ENCODE data around the gene LEMD1.

LEMD1 gene, protein sequence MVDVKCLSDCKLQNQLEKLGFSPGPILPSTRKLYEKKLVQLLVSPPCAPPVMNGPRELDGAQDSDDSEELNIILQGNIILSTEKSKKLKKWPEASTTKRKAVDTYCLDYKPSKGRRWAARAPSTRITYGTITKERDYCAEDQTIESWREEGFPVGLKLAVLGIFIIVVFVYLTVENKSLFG

DNA sequence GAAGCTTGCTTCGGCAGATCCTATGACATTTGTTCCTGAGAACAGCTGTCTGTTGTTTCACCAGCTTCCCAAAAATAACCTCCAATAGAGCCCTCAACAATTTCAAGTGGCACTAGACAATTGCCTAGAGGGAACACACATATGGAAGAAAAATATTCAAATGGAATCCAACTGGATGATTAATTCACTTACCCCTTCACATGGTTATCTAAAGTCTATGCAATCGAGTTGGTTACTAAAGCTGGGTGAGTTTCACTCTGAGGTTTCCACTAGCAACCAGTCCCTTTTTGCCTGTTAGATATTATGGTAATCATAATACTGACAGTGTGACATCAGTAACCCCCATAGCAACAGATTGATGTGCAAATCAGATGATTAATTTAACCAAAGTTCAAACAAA lies at the start of gene LEMD1:
LEMD1 (minus strand) TSS at position 259 of the 400 bp plus-strand sequence. CDS start 1,520 bp downstream, outside the sequence.
- in situ Hi-C loops (cut with MboI; ENCODE audit: low sequenced_read_pairs) = no loop called here

DNA sequence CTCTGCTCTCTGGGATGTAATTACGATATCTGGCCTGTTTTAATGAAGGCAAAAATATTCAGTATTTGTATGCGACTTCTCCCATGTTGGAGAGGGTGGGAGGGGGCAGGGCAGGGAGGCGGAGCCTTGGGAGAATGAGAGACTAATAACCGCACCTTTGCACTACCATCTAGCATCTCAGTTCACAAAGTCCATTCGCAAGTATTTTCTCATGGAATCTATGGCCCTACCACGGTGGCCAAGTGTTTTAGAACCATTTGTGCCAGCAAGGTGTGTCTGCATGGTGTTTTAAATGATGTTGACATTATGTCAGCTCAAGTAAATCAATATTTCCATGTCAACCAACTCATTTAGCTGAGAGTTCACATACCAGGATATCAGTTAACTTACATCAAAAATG lies 48.3 kb upstream of the LEMD1 start:
- in situ Hi-C loops (cut with MboI; ENCODE audit: low sequenced_read_pairs) = no loop called here

DNA sequence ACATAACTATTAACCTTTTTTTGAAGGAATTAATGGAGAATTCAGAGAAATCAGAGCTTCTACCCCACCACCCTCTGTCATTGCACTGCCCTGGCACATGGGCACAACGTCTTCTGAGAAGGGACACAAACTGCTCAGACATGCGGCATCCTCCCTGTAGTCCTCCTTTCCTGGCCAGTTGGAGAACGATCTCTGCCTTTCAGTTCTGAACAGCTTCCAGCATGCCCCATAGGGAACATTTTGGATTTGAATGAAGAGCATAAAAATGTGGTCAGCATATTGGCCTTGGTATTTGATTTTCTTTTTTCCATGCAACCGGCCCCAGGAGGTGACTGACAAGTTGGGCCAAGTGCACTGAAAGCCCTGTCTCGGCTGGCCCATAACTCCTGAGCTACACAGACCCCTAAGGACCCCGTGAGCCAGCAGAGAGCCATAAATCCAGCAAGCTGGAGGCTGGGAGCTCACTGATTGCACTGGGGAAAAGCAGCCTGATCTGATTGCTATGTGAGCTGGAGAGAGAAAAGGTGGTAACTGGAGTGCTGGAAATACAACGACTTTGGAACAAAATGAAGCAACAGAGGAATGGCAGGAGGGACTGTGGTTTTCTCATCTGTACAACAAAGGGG lies 44.9 kb upstream of the LEMD1 start:
- in situ Hi-C loops (cut with MboI; ENCODE audit: low sequenced_read_pairs) = no loop called here

DNA sequence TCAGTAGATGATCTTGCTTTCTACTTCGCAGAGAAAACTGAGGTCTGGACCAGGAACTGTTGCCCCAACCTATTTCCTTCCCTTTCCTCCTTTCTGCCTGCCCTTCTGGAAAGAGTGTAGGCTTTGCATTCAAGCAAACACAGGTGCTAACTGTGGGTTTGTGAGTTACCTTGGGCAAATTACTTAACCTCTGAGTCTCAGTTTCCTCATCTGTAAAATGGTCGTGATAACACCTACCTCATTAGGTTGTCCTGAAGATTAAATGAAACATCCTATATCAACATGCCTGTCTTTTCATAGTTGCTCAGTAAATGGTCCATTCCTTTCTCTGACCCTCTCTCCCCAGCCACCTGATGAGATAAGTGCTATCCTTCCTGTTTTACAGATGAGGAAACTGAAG lies 43.5 kb upstream of the LEMD1 start:
- in situ Hi-C loops (cut with MboI; ENCODE audit: low sequenced_read_pairs) = no loop called here

DNA sequence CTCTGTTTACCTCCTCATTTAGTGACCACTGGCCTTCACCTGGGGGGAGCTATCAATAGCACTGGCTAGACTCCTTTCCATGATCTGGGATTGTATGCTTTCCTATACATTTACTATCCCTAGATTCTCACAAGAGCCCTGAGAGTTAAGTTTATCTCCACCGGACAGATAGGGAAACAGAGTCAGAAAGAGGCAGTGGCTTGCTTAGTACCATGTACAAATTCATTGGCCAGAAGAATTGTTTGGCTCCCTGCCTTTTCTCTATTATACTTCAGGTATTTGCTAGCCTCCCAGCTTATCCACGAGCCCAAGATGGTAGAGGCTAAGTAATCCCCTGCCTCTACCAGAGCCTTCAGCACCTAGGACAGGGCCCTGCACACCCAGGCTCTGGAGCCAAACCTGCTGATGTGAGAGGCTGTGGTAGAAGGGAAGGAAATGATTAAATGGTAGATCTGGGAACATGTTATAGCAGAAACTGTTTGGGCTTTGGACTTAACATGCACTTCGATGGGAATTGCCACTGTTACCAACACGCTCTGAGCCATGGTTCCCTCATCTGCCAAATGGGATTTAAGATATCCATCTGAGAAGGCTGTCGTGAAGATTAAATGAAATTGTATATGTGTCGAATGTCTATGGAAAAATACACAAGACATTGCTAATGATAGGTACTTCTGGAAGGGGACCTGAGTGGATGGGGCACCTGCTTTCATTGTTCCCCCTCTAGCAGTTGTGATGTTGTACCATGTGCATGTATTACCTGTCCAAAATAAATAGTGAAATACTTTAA lies 37.1 kb upstream of the LEMD1 start:
- in situ Hi-C loops (cut with MboI; ENCODE audit: low sequenced_read_pairs) = no loop called here

DNA sequence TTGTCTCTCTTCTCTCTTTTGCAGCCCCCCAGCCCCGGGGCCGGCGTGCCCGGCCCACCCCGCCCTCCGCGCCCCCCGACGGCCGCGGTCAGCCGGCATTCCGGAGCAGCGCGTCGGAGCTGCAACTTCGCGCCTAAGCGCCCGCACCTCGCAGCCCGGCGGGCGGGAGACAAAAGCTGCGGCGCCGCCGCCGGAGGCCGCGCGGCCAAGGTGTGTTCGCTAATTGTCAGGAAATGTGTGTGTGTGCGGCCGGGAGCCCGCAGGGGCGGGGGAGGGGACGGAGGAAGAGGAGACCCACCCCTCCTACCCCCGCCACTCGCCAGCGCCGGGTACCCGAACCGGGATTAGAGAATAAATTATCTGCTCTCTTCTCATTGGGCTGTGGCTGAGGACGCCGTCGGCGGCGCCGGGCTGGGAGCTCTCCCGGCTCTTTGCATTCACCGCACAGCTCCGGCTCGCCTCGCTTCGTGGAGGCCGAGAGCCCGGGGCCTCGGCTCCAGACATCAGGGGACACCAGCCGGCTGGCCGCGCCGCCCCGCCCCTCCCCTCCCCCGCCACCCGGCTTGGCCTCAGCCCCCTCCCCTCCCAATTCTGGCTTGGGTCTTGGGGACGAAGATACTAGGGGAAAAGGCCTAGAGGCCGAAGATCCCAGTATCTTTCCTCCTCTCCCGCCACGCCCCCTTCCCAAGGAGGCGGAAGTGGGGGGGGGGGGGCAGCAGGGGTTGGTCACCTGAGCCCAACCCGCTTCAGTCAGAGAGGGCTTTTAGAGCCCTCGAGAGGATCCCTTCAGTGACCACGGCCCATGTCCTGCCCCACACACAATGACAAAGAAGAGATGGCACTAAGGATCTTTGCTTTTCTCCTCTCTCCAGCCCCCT lies 35.3 kb upstream of the LEMD1 start:
- in situ Hi-C loops (cut with MboI; ENCODE audit: low sequenced_read_pairs) = no loop called here

DNA sequence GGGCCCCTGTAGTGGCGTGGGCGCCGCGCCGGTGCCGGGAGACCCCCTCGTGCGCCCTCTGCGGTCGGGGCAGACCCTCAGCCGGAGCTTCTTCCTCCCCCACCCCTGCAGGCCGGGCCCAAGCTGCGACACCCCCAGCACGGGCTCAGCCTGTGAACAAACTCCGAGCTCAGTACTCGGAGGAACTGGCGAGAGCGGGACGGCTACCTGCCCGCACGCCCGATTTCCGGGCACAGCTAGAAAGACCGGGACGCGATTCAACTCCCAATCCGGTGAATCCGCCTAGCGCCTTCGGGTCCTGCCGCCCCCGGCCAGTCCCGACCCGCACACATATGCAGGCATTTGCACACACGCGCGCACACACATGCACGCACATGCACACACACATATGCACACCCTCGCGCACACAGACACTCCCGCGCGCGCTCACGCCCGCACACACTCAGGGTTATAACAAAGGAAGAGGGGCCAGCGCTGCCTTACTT lies 34.6 kb upstream of the LEMD1 start:
- in situ Hi-C loops (cut with MboI; ENCODE audit: low sequenced_read_pairs) = no loop called here

DNA sequence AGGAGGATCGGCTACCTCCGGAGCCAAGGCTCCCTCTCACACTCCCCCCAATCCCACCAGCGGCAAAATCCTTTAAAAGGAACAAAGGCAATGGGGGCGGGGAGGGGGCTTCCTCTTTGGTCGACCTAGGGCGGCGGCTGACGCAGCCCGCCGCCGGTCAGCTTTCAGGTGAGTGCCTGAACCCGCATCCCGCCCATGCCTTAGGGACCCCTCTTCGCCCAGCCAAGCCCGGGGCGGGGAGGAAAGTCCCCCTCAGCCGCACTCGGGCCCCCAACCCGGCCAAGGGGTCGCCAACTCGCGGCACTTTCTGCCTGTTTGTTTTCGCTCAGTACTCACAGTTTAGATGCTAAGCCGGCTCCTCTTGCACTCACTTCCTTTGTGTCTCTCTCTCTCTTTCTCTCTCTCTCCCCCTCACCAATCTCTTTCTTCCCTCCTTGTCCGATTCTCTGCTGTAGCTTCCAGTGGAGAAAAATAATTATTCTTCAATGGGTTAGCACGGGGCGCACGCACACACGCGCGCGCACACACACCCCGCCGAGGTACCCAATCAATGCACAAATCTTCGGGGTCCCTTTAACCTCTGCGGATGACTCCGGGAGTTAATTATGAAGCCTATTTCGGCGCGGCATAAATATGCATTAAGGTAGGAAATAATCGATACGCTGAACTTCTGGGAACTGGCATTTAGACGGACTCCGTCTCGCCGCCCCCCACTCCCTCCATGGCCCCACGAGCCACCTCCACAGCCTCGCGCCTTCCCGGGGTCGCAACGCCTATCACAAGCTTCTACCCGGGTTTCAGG lies 33.9 kb upstream of the LEMD1 start, which contains the start of gene BLACAT1:
BLACAT1 (minus strand) TSS at position 465 of the 802 bp plus-strand sequence.
- in situ Hi-C loops (cut with MboI; ENCODE audit: low sequenced_read_pairs) = no loop called here

DNA sequence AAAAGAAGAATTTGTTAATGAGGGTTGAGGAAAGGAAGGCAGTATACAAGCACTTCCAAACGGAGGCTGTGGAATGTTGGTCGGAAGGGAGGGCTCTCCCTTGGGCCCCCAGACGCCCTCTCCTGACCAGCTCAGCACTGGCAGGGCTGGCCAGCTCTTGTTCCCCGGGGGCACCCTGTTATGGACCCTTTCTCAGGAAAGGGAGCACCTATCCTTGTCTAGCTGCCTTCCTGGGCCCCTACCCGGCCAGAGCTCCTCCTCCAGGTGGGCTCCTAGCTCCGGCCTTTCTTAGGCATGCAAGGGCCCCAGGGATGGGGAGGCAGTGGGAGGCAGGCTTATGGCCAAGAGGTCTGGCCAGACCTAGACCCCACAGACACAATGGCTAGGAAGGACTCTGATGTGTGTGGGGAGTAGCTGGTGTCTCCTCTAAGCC lies 33.1 kb upstream of the LEMD1 start:
- in situ Hi-C loops (cut with MboI; ENCODE audit: low sequenced_read_pairs) = no loop called here

DNA sequence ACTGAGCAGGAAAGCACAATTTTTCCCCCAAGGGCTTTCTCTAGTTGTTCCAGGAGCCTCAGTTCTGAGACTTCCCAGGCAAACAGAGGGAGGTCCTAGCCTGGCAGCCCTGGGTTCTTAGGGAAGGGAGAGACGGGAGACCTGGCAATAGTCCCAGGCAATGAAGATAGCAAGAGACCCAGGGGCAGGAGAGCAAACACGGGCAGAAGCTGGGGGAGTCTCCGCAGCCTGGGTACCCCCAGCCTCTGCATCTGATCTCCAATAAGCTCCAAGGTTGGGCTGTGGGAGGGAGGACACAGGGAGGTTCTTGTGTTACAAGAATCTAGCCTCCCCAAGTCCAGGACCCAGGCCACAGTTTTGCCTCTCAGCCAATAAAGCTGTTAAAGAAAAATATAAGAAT lies 31.6 kb upstream of the LEMD1 start:
- in situ Hi-C loops (cut with MboI; ENCODE audit: low sequenced_read_pairs) = no loop called here

DNA sequence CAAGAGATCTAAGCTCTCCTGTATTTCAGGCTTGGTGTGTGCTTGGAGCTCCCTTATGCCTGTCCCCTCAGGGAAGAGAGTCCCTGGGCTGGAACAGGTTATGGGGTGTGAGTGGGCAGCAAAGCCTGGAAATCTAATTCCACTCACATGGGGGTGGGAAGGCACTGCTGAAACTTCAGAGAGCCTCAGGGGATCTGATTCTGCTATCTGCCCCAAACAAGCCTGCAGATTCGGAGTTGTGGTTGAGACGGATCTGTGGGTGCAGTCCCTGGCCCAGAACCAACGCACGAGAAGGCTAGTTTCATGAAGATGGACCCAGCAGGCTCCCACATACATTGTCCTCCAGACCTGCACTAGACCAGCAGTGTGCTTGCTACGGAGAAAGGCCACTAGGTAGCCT lies 31.1 kb upstream of the LEMD1 start:
- in situ Hi-C loops (cut with MboI; ENCODE audit: low sequenced_read_pairs) = no loop called here

DNA sequence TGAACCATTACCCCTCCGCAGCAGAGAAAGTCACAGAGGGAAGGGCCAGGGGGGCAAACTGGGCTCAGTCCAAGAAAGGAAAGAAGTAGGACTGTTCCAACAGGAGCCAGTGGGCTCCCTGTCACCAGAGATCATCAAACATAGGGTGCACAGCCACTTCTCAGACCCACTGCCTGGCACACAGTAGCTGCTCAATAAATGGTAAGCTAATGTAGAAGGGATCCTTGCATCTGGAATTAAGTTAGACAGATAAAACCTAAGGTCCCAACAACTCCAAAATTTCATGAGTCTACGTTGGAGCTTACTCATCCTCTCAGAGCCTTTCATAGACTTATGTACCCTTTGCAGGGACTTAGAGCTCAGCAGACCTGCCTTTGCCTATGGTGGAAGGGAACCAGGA lies 30.5 kb upstream of the LEMD1 start:
- in situ Hi-C loops (cut with MboI; ENCODE audit: low sequenced_read_pairs) = no loop called here

DNA sequence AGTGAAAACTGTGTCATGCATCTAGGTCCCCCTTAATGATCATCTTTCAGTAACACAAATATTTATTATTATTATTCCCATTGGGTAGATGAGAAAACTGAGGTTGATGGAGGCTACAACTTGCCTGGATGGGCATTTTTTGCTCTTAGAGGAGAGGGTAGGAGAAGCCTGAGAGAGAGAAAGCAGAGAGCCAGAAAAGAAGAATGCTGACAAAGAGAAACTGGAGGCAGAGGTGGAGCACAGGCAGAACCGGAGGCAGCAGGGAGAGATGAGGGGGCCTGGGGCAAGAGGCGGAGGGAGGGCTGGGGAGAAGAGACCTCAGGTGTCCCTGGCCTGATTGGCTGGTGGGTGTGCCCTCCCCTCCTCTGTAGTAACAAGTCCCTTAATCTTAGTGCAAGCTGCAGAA lies 29.9 kb upstream of the LEMD1 start:
- in situ Hi-C loops (cut with MboI; ENCODE audit: low sequenced_read_pairs) = no loop called here

DNA sequence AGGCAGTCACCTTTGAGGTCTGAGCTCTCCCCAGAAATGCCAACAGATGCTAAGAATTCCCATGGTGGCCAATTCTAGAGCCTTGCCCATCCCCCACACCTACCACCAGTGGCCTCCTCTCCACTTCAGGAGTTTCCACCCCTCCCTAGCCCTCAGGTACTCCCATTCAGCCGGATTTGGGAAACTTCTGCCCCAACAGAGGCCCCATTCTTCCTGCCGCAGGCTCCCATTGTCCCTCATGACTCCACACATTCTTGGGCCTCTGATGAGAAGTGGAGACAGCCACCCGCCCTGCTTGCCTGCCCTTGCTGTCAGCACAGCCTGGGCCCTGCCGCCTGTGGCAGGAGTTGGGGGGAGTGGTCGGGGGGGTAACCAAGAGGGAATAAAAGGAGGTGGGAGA lies 29.3 kb upstream of the LEMD1 start:
- in situ Hi-C loops (cut with MboI; ENCODE audit: low sequenced_read_pairs) = no loop called here

DNA sequence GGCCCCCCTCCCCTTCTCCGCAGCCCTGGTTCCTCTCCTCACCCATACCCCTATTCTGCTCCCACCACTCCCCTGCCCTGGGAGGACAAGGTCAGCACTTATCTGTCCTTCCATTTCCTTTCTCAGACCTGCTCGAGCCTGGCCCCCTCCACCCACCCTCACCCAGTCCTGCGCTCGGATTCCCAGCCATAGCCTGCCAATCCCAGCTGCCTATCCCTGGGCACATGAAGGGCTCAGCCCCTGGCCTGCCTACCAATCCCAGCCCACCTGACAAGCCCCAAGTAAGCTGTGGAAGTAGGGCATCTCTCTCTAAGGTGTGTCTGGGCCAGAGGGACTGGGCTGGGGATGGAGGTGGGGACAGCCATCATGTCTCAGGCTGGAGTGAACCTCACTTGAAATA lies 28.6 kb upstream of the LEMD1 start:
- in situ Hi-C loops (cut with MboI; ENCODE audit: low sequenced_read_pairs) = no loop called here

DNA sequence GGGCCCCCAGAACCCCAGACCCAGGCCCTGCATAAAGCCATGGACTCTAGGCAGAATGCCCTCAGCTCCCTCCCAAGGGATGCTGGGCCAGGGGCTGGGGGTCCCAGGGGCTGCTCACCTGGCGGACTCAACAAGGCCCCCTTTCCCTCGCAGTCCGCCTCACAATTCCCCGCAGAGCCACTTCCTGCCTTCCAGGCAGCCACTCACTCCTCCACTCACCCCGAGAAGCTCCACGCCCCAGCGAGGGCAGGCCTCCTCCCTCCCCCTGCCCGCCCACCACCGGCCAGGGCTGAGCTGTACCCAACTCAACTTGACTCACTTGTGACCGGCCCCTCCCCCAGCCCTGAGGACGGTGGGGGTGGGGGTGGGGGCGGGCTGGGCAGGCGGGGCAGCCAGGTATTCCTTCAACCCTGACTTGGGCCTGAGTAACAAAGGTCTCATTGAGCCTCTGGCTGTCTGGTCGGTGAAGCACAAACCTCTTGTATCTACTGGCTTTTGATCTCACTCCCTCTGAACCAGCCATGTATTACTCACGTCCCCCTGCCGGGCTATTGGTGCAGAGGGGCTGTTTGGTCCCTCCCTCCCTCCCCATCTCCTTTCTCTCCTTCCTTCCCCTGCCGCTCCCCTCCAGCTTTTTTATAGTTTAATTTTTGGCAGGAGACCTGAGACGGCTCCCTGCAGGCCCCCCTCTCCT lies 28.0 kb upstream of the LEMD1 start:
- in situ Hi-C loops (cut with MboI; ENCODE audit: low sequenced_read_pairs) = no loop called here

DNA sequence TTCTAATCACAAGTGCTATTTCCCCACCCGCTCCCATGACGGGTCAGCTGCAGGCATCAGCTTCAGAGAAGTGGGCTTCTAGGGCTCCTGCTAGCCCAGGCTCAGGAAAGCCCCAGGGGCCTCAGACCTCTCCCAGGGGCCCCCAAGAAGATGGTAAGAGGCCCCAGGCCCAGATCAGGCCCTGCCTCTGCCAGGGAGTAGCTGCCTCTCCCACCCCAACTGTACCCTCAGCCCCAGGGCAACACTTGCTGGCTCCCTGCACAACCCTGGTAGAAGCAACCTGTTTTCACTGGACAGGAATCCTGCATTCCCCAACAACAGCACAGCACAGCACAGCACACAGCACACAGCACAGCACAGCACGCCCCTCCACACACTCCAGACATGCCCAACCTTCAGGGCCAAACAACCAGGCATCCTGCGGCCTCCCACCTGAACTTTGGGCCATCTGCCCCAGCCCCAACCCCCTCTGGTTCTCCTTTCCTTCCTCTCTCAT lies 27.4 kb upstream of the LEMD1 start:
- in situ Hi-C loops (cut with MboI; ENCODE audit: low sequenced_read_pairs) = no loop called here

DNA sequence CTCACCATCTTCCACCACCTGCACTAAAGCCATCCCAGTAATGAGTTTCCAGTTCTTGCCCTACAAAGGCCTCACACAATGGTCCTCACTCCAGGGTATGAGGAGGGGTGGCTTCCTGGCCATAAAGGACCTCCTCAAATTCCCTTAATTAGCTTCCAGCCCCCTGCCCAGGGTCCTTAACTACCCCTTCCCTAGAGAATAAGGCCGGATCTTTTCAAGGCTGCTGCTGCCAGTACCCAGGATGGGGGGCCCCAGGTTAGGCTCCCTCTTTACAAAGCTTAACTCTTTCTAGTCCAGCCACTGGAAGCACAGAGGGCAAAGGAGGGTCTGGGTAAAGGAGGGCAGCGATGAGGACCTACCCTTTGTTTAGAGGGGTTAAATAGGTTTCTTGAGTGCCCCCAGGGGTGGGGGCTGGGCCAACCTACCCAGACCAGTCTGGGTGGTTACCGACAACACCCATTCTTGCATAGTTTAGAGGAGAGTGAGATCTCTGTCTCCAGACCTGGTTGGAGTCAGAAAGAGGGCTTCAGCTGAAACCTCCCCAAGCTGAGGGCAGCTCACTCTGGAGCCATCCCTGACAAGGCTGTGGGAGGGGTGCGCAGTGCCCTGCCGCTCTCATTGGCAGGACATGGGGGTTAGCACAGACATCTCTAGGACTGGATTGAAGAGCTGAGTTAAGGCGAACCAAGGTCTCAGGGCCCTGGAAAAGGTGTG lies 26.8 kb upstream of the LEMD1 start:
- in situ Hi-C loops (cut with MboI; ENCODE audit: low sequenced_read_pairs) = no loop called here
